ENCODE measurements around the gene SLC19A2.

- TF ChIP-seq CTCF (IDR thresholded peaks at IDR 0.05; ENCODE audit: insufficient read depth, low read length) (no peak), SPI1 (IDR thresholded peaks at IDR 0.05; ENCODE audit: borderline replicate concordance, low read depth) (peak; percentile 49; the same call in 1 of the 2 replicates), REST (IDR thresholded peaks at IDR 0.05; ENCODE audit: insufficient replicate concordance, low read depth) (no peak), POLR2AphosphoS5 (IDR thresholded peaks at IDR 0.05; ENCODE audit: low read depth) (no peak), GABPA (IDR thresholded peaks at IDR 0.05; ENCODE audit: low read depth) (no peak)
Measured at GRCh38 chr1:169499807-169500206, 14.1 kb upstream of the SLC19A2 start.

All from HL-60 (cell line).